Type B pancreatic cell (in vitro differentiated cells): Measurements from ENCODE around the gene CWC22. TPM values are rescaled to one million over a fixed set of nuclear protein-coding genes. Genes with fewer than 3 reads are reported as not detected.
A peak's percentile ranks its signal among the peaks of the same experiment; 100 is the strongest.
"Not testable (repeated sequence)": the region's sequence is repeated elsewhere in the genome, so short reads cannot be mapped to it uniquely, and the experiment has no call there.

ENCODE experiments used
- DNase-seq: peaks from one replicate; pipeline ENCODE4 v3.0.0; 2021; ENCODE audit warnings: mixed read lengths; ENCODE audit not compliant: unreplicated experiment; ENCODE audit errors: extremely low spot score
- H3K27ac Mint-ChIP-seq: 2 replicates; pipeline ENCODE4 v1.8.0; 2021; ENCODE audit warnings: mild to moderate bottlenecking, mixed read lengths
- H3K27me3 Mint-ChIP-seq: 2 replicates; pipeline ENCODE4 v1.8.0; 2021; ENCODE audit warnings: mixed read lengths
- H3K36me3 Mint-ChIP-seq: 2 replicates; pipeline ENCODE4 v1.8.0; 2021; ENCODE audit warnings: mixed read lengths
- H3K4me1 Mint-ChIP-seq: one replicate; pipeline ENCODE4 v1.8.0; 2021; ENCODE audit warnings: mixed read lengths; ENCODE audit not compliant: unreplicated experiment
- H3K4me3 Mint-ChIP-seq: 2 replicates; pipeline ENCODE4 v1.8.0; 2021; ENCODE audit warnings: mild to moderate bottlenecking, mixed read lengths
- H3K9me3 Mint-ChIP-seq: 2 replicates; pipeline ENCODE4 v1.8.0; 2021; ENCODE audit warnings: mixed read lengths
- total RNA-seq: library from RNA; stranded (reverse); gene quantifications from 2 replicates; pipeline ENCODE4 v1.2.1, GENCODE V29; 2021; ENCODE audit warnings: low replicate concordance
- TF ChIP-seq, protein P1 (sequence below): fragments of 200-600 bp; sonication (generic); conservative IDR thresholded peaks from 2 replicates; pipeline ENCODE4 v1.5.0; 2021; ENCODE audit warnings: antibody characterized with exemption, mild to moderate bottlenecking

Gene CWC22
- total RNA-seq, 1 donor from 2014 or later = 21.8 TPM

GRCh38 chr2:179936654-179937053 is 70.4 kb downstream of the CWC22 start:
- DNase-seq = no peak
- Mint-ChIP-seq H3K4me1 (no peaks in the 10 kb centered on the region), H3K9me3 (no peaks in the 10 kb centered on the region), H3K27ac (no peak overlapping the region), H3K4me3 (no peak overlapping the region), H3K36me3 (no peaks in the 10 kb centered on the region), H3K27me3 (no peaks in the 10 kb centered on the region)
- TF ChIP-seq, protein P1, sequence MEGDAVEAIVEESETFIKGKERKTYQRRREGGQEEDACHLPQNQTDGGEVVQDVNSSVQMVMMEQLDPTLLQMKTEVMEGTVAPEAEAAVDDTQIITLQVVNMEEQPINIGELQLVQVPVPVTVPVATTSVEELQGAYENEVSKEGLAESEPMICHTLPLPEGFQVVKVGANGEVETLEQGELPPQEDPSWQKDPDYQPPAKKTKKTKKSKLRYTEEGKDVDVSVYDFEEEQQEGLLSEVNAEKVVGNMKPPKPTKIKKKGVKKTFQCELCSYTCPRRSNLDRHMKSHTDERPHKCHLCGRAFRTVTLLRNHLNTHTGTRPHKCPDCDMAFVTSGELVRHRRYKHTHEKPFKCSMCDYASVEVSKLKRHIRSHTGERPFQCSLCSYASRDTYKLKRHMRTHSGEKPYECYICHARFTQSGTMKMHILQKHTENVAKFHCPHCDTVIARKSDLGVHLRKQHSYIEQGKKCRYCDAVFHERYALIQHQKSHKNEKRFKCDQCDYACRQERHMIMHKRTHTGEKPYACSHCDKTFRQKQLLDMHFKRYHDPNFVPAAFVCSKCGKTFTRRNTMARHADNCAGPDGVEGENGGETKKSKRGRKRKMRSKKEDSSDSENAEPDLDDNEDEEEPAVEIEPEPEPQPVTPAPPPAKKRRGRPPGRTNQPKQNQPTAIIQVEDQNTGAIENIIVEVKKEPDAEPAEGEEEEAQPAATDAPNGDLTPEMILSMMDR = peak; percentile 70

- Mint-ChIP-seq H3K27ac (no peak overlapping the region), H3K36me3 (no peaks in the 10 kb centered on the region), H3K27me3 (no peaks in the 10 kb centered on the region), H3K4me3 (no peak overlapping the region), H3K9me3 (peaks cover 5% of the 10 kb centered on the region), H3K4me1 (no peaks in the 10 kb centered on the region)
- DNase-seq = no peak
- TF ChIP-seq, protein P1 = no peak
These were observed 71.0 kb downstream of the CWC22 start for GRCh38 chr2:179936141-179936540.

DNA sequence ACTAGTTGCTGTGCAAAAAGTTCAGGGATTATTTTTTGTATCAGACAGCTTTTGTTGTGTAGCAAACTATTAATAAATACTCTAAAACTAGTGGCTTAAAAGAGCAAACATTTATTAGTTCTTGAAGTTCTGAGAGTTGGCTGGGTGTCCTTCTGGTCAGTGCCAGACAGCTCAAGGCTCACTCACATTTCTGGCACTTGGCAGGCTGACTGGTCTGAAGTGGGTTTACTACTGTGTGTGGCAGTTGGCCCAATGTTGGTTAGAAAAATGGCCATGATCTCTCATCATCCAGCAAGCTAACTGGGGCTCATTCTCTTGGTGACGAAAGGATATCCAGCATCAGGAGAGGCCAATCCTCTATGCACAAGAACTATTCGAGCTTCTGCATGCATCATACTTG is 74.3 kb downstream of the CWC22 start:
- H3K36me3 Mint-ChIP-seq = no peaks in the 10 kb centered on the region
- no peak overlapping the region for H3K4me3 Mint-ChIP-seq
- peaks cover 19% of the 10 kb centered on the region for H3K9me3 Mint-ChIP-seq
- no peak overlapping the region for H3K27ac Mint-ChIP-seq
- H3K4me1 Mint-ChIP-seq = no peaks in the 10 kb centered on the region
- no peak for DNase-seq
- H3K27me3 Mint-ChIP-seq = no peaks in the 10 kb centered on the region
- TF ChIP-seq, protein P1 = no peak

- H3K27me3 Mint-ChIP-seq = no peaks in the 10 kb centered on the region
- no peak overlapping the region for H3K27ac Mint-ChIP-seq
- no peaks in the 10 kb centered on the region for H3K36me3 Mint-ChIP-seq
- TF ChIP-seq, protein P1 = no peak
- H3K9me3 Mint-ChIP-seq = peaks cover 19% of the 10 kb centered on the region
- no peaks in the 10 kb centered on the region for H3K4me1 Mint-ChIP-seq
- H3K4me3 Mint-ChIP-seq = no peak overlapping the region
- DNase-seq = no peak
These were observed 75.6 kb downstream of the CWC22 start for GRCh38 chr2:179931502-179931901.

- not testable (repeated sequence) for DNase-seq, H3K36me3 Mint-ChIP-seq, H3K4me1 Mint-ChIP-seq, H3K4me3 Mint-ChIP-seq, H3K27ac Mint-ChIP-seq, H3K27me3 Mint-ChIP-seq
- H3K9me3 Mint-ChIP-seq = peaks cover 26% of the 10 kb centered on the region
These were observed 77.1 kb downstream of the CWC22 start for GRCh38 chr2:179929997-179930396.

- no peak for DNase-seq
- no peak overlapping the region for H3K27ac Mint-ChIP-seq
- TF ChIP-seq, protein P1 = no peak
- no peak overlapping the region for H3K4me3 Mint-ChIP-seq
- peaks cover 26% of the 10 kb centered on the region for H3K9me3 Mint-ChIP-seq
- H3K27me3 Mint-ChIP-seq = no peaks in the 10 kb centered on the region
- no peaks in the 10 kb centered on the region for H3K36me3 Mint-ChIP-seq
- no peaks in the 10 kb centered on the region for H3K4me1 Mint-ChIP-seq
These were observed 80.1 kb downstream of the CWC22 start for GRCh38 chr2:179927041-179927440.
